Panc1 (cell line): ENCODE data around the gene BTN2A1. TPM values are rescaled to one million over a fixed set of nuclear protein-coding genes. Genes with fewer than 3 reads are reported as not detected.

Experiments
- ATAC-seq: fragments of 200-7000 bp; cut with Tn5 transposase; 2 replicates; pipeline ENCODE4 v1.9.1; 2020; ENCODE audit warnings: mild to moderate bottlenecking, moderate library complexity
- BruUV-seq: library from RNA; stranded (reverse); fragments of 400-500 nt; replicated peaks from 2 replicates; lab custom pipeline; 2021; lab: Mats Ljungman, UMichigan
- CTCF ChIA-PET: fragments of 300-600 bp; sonication (Branson Sonifier 250); formaldehyde crosslinking; loops from one replicate; lab custom pipeline; 2022; ENCODE audit warnings: antibody characterized with exemption; lab: Charles Lee
- POLR2A ChIA-PET: fragments of 300-600 bp; sonication (Branson Sonifier 250); formaldehyde crosslinking; loops from one replicate; lab custom pipeline; 2022; ENCODE audit warnings: antibody characterized with exemption; lab: Charles Lee
- DNase-seq: peaks from one replicate; pipeline ENCODE4 v3.0.0-alpha.2; 2010; ENCODE audit warnings: low read depth, low spot score
- H3K27ac ChIP-seq: 2 replicates; pipeline ENCODE4 v1.5.1; 2011; ENCODE audit warnings: mild to moderate bottlenecking, low read length, inconsistent platforms
- H3K27me3 ChIP-seq: fragments of 200-500 bp; sonication (Bioruptor generic); 2 replicates; pipeline ENCODE4 v1.6.0; 2014; ENCODE audit warnings: low read length, inconsistent platforms; ENCODE audit not compliant: control insufficient read depth, insufficient read depth
- H3K36me3 ChIP-seq: fragments of 200-500 bp; sonication (Bioruptor generic); 2 replicates; pipeline ENCODE4 v1.5.1; 2014; ENCODE audit warnings: inconsistent platforms, mild to moderate bottlenecking, low read length, moderate library complexity; ENCODE audit not compliant: control insufficient read depth, insufficient read depth
- H3K4me1 ChIP-seq: 2 replicates; pipeline ENCODE4 v1.5.1; 2011; ENCODE audit warnings: inconsistent platforms, mild to moderate bottlenecking, low read length, moderate library complexity; ENCODE audit not compliant: control insufficient read depth, insufficient read depth
- H3K4me3 ChIP-seq, 2 experiments: 2 replicates each; pipeline ENCODE4 v1.5.1; 2011 to 2012; ENCODE audit warnings: low read depth in 2 of 2, low read length in 2 of 2, mild to moderate bottlenecking in 2 of 2, inconsistent platforms in 1 of 2, moderate library complexity in 1 of 2
- H3K9me3 ChIP-seq: fragments of 200-500 bp; sonication (Bioruptor generic); 2 replicates; pipeline ENCODE4 v1.5.1; 2014; ENCODE audit warnings: low read depth, mild to moderate bottlenecking, inconsistent platforms, low read length, moderate library complexity; ENCODE audit not compliant: control insufficient read depth, insufficient read depth
- POLR2AphosphoS5 ChIP-seq: IDR thresholded peaks from 2 replicates; pipeline ENCODE4 v1.6.1; 2012; ENCODE audit warnings: mild to moderate bottlenecking, low read depth, low read length, moderate library complexity
- SIN3A ChIP-seq: IDR thresholded peaks from 2 replicates; pipeline ENCODE4 v1.6.1; 2012; ENCODE audit warnings: low read depth, mild to moderate bottlenecking, low read length, moderate library complexity, borderline replicate concordance; ENCODE audit not compliant: insufficient read depth
- TCF7L2 ChIP-seq: IDR thresholded peaks from 2 replicates; pipeline ENCODE4 v1.6.1; 2011; ENCODE audit warnings: mild to moderate bottlenecking, low read depth, low read length, inconsistent platforms
- in situ Hi-C: cut with HindIII; loops from 2 replicates; pipeline ENCODE4 v1.10.0; 2016; ENCODE audit warnings: low sequenced_read_pairs, low pct_unique_long_range_greater_than_20kb
- intact Hi-C: fragments of 100-400 bp; cut with micrococcal nuclease; formaldehyde crosslinking; loops from one replicate; pipeline ENCODE4 v1.10.0; 2022; ENCODE audit not compliant: unreplicated experiment
- total RNA-seq: library from RNA; stranded (reverse); gene quantifications from one replicate; pipeline ENCODE4 v1.2.1, GENCODE V29; 2021; ENCODE audit not compliant: unreplicated experiment
- TF ChIP-seq, protein P1 (sequence below): fragments of 450-650 bp; IDR thresholded peaks from 2 replicates; pipeline ENCODE4 v1.5.1; 2017; ENCODE audit warnings: mild to moderate bottlenecking
- TF ChIP-seq, protein P2 (sequence below), 2 experiments: IDR thresholded peaks; 2 replicates each; pipeline ENCODE4 v1.6.1; 2011 to 2012; ENCODE audit warnings: low read depth in 2 of 2, control low read depth in 1 of 2, low read length in 1 of 2, mild to moderate bottlenecking in 1 of 2, moderate library complexity in 1 of 2; ENCODE audit not compliant: insufficient read depth in 1 of 2

Gene BTN2A1
- total RNA-seq, 1 experiment from 2014 or later = 23.0 TPM

DNA sequence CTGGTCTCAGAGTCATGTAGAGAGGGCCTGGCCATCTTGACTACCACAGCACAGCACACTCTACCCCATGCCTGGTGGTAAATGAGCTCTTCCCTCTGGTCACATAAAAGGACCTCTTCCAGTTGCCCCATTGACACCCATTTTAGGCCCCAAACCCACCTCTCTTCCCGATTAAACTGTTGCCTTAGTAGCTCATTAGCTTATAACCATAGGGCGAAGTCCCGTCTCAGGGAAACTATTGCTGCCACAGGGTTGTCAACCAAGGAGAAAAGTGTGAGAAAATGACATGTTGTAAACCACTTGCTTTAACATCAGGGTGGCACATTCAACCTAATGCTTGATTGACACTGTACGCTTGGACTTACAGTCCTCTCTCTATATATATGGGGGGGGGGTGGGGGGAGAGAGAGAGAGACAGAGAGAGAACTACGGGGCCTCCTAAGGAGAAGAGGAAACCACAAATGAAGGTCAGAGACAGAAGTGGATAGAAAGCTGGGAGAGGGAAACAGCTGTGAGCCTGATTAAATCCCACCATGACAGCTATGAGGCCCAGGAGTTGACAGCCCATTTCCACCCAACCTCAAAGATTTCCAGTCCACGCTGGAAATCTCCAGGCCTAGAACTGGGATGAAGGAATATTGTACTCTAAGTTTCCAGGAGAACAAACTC is 27.5 kb downstream of the BTN2A1 start:
- CTCF ChIA-PET = no interaction called here
- POLR2A ChIA-PET = interaction anchor here (1.1 kb wide), 1 partner anchor 11 kb away, joined by 3 read pairs; no protein-coding TSS in a partner anchor
- H3K36me3 ChIP-seq = no peaks in the 10 kb centered on the region
- H3K27ac ChIP-seq = no peak overlapping the region
- no peak overlapping the region for H3K4me3 ChIP-seq
- H3K9me3 ChIP-seq = no peaks in the 10 kb centered on the region
- in situ Hi-C loops (no loop called here), intact Hi-C loops (no loop called here)
- ATAC-seq = no peak
- no peaks in the 10 kb centered on the region for H3K27me3 ChIP-seq
- DNase-seq = no peak
- no TSS peak for BruUV-seq
- no peak for TF ChIP-seq POLR2AphosphoS5
- TF ChIP-seq TCF7L2 = no peak
- TF ChIP-seq, protein P1, sequence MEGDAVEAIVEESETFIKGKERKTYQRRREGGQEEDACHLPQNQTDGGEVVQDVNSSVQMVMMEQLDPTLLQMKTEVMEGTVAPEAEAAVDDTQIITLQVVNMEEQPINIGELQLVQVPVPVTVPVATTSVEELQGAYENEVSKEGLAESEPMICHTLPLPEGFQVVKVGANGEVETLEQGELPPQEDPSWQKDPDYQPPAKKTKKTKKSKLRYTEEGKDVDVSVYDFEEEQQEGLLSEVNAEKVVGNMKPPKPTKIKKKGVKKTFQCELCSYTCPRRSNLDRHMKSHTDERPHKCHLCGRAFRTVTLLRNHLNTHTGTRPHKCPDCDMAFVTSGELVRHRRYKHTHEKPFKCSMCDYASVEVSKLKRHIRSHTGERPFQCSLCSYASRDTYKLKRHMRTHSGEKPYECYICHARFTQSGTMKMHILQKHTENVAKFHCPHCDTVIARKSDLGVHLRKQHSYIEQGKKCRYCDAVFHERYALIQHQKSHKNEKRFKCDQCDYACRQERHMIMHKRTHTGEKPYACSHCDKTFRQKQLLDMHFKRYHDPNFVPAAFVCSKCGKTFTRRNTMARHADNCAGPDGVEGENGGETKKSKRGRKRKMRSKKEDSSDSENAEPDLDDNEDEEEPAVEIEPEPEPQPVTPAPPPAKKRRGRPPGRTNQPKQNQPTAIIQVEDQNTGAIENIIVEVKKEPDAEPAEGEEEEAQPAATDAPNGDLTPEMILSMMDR = no peak
- no peak for TF ChIP-seq SIN3A
- H3K4me1 ChIP-seq = no peaks in the 10 kb centered on the region

DNA sequence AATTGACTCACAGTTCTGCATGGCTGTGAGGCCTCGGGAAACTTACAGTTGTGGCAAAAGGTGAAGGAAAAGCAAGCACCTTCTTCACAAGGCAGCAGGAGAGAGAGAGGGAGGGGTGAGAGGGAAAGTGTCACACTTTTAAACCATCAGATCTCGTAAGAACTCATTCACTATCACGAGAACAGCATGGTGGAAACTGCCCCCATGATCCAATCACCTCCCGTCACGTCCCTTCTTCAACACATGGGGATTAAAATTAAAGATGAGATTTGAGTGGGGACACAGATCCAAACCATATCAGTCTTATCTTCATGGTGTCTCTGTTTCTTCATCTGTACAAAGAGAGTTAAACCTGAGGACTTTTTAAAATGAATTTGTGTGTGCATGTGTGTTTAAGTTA is 28.6 kb downstream of the BTN2A1 start:
- ChIA-PET POLR2A (no interaction called here), CTCF (no interaction called here)
- DNase-seq (no peak), ATAC-seq (no peak)
- no peaks in the 10 kb centered on the region for H3K27me3 ChIP-seq
- H3K4me1 ChIP-seq = no peaks in the 10 kb centered on the region
- no peaks in the 10 kb centered on the region for H3K36me3 ChIP-seq
- no TSS peak for BruUV-seq
- H3K4me3 ChIP-seq = no peak overlapping the region
- intact Hi-C loops (no loop called here), in situ Hi-C loops (no loop called here)
- no peak overlapping the region for H3K27ac ChIP-seq
- TF ChIP-seq, protein P1 = no peak
- no peak for TF ChIP-seq POLR2AphosphoS5
- TF ChIP-seq TCF7L2 = no peak
- no peak for TF ChIP-seq SIN3A
- TF ChIP-seq, protein P2, sequence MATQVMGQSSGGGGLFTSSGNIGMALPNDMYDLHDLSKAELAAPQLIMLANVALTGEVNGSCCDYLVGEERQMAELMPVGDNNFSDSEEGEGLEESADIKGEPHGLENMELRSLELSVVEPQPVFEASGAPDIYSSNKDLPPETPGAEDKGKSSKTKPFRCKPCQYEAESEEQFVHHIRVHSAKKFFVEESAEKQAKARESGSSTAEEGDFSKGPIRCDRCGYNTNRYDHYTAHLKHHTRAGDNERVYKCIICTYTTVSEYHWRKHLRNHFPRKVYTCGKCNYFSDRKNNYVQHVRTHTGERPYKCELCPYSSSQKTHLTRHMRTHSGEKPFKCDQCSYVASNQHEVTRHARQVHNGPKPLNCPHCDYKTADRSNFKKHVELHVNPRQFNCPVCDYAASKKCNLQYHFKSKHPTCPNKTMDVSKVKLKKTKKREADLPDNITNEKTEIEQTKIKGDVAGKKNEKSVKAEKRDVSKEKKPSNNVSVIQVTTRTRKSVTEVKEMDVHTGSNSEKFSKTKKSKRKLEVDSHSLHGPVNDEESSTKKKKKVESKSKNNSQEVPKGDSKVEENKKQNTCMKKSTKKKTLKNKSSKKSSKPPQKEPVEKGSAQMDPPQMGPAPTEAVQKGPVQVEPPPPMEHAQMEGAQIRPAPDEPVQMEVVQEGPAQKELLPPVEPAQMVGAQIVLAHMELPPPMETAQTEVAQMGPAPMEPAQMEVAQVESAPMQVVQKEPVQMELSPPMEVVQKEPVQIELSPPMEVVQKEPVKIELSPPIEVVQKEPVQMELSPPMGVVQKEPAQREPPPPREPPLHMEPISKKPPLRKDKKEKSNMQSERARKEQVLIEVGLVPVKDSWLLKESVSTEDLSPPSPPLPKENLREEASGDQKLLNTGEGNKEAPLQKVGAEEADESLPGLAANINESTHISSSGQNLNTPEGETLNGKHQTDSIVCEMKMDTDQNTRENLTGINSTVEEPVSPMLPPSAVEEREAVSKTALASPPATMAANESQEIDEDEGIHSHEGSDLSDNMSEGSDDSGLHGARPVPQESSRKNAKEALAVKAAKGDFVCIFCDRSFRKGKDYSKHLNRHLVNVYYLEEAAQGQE (IDR thresholded peaks at IDR 0.05; ENCODE audit: insufficient read depth in 1 of 2, low read depth in 2 of 2, low read length in 1 of 2) = no peak
- no peaks in the 10 kb centered on the region for H3K9me3 ChIP-seq
